Thyroid gland (tissue), 4 donors: ENCODE data around the gene TDRD9.

Experiments used
- POLR2A ChIP-seq, 2 donors: fragments of 450-650 bp; IDR thresholded peaks; one replicate each; pipeline ENCODE4 v1.6.1; 2017; ENCODE audit warnings: antibody characterized with exemption in 2 of 2, mild to moderate bottlenecking in 2 of 2, moderate library complexity in 1 of 2
- TF ChIP-seq, protein P1 (sequence below), 6 experiments: fragments of 200-600 bp in 3 of 6; fragments of 450-650 bp in 3 of 6; sonication (generic) in 3 of 6; IDR thresholded peaks; one replicate each; pipeline ENCODE4 v1.5.1; 2016 to 2019; ENCODE audit warnings: antibody characterized with exemption in 6 of 6, mild to moderate bottlenecking in 2 of 6, inconsistent platforms in 1 of 6, moderate library complexity in 1 of 6

DNA sequence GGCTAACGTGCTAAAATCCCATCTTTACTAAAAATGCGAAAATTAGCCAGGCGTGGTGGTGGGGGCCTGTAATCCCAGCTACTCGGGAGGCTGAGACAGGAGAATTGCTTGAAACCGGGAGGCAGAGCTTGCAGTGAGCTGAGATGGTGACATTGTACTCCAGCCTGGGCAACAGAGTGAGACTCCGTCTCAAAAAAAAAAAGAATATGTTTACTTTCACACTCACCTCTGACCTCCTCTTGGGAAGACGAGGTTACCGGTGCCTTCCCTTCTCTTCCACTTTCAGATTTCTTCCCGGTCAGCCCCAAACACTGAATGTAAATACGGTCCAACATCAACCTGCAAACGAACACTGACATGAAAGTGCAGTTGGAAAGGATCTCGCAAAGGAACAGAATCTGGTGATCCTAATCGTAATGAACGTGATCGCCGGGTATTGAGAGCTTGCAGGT, 49.1 kb upstream of the TDRD9 start:
- no peak for TF ChIP-seq POLR2A (IDR thresholded peaks at IDR 0.05)
- TF ChIP-seq, protein P1, sequence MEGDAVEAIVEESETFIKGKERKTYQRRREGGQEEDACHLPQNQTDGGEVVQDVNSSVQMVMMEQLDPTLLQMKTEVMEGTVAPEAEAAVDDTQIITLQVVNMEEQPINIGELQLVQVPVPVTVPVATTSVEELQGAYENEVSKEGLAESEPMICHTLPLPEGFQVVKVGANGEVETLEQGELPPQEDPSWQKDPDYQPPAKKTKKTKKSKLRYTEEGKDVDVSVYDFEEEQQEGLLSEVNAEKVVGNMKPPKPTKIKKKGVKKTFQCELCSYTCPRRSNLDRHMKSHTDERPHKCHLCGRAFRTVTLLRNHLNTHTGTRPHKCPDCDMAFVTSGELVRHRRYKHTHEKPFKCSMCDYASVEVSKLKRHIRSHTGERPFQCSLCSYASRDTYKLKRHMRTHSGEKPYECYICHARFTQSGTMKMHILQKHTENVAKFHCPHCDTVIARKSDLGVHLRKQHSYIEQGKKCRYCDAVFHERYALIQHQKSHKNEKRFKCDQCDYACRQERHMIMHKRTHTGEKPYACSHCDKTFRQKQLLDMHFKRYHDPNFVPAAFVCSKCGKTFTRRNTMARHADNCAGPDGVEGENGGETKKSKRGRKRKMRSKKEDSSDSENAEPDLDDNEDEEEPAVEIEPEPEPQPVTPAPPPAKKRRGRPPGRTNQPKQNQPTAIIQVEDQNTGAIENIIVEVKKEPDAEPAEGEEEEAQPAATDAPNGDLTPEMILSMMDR (IDR thresholded peaks at IDR 0.05), result no peak
